Keratinocyte (primary cell): Measurements from ENCODE around the gene CCDC83.

Source experiments
- CTCF ChIP-seq, 3 experiments: IDR thresholded peaks in 1 of 3; conservative IDR thresholded peaks in 1 of 3; optimal IDR thresholded peaks in 1 of 3; 2 replicates in 2 of 3; 3 replicates in 1 of 3; pipeline versions ENCODE3 to v1.5.1; 2011; ENCODE audit warnings: low read length in 3 of 3, mild to moderate bottlenecking in 3 of 3, moderate library complexity in 2 of 3, control low read depth in 1 of 3, inconsistent platforms in 1 of 3; ENCODE audit not compliant: insufficient read depth in 2 of 3; ENCODE audit errors: extremely low read depth in 1 of 3
- EZH2 ChIP-seq: IDR thresholded peaks from one replicate; pipeline ENCODE4 v1.6.1; 2012; ENCODE audit warnings: inconsistent platforms, mild to moderate bottlenecking, low read length, moderate library complexity

- TF ChIP-seq CTCF (optimal IDR thresholded peaks at IDR 0.05 in 1 of 3, IDR thresholded peaks at IDR 0.05 in 1 of 3, conservative IDR thresholded peaks at IDR 0.05 in 1 of 3; ENCODE audit: extremely low read depth in 1 of 3, insufficient read depth in 2 of 3, low read length in 3 of 3), result no peak
- TF ChIP-seq EZH2, result no peak
These were observed 999 bp upstream of the CCDC83 start for GRCh38 chr11:85854212-85854556.
